Germinal center (tissue), 1 donor: ENCODE data around the gene RECQL5.
A peak's percentile ranks its signal among the peaks of the same experiment; 100 is the strongest.
"Not testable (repeated sequence)": the region's sequence is repeated elsewhere in the genome, so short reads cannot be mapped to it uniquely, and the experiment has no call there.

ENCODE experiments used
- DNase-seq: peaks from one replicate; pipeline ENCODE4 v3.0.0; 2012; ENCODE audit warnings: mixed read lengths, low spot score

The RECQL5 gene

DNA sequence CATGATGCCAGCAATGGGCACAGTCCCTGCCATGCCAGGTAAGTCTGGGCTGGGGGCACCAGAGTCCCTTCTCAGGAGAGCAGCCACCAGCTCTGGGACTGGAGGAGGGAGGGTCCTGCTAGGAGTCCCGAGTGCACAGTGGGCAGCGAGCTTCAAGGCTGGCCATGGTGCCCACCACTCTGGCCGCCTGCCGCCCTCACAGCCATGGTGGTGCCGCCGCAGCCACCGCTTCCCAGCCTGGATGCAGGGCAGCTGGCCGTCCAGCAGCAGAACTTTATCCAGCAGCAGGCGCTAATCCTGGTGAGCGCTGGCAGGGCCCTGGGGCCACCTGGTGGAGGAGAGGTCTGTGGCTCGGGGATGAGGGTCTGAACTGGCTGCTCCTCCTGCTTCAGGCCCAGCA is 51.7 kb downstream of the RECQL5 start:
- no peak for DNase-seq

- DNase-seq = no peak
These were observed 52.2 kb downstream of the RECQL5 start for GRCh38 chr17:75614556-75615270.

GRCh38 chr17:75614006-75614405 is 52.9 kb downstream of the RECQL5 start:
- no peak for DNase-seq

GRCh38 chr17:75612906-75613626 is 53.9 kb downstream of the RECQL5 start:
- DNase-seq = no peak

- no peak for DNase-seq
These were observed 55.0 kb downstream of the RECQL5 start for GRCh38 chr17:75611851-75612429.

DNA sequence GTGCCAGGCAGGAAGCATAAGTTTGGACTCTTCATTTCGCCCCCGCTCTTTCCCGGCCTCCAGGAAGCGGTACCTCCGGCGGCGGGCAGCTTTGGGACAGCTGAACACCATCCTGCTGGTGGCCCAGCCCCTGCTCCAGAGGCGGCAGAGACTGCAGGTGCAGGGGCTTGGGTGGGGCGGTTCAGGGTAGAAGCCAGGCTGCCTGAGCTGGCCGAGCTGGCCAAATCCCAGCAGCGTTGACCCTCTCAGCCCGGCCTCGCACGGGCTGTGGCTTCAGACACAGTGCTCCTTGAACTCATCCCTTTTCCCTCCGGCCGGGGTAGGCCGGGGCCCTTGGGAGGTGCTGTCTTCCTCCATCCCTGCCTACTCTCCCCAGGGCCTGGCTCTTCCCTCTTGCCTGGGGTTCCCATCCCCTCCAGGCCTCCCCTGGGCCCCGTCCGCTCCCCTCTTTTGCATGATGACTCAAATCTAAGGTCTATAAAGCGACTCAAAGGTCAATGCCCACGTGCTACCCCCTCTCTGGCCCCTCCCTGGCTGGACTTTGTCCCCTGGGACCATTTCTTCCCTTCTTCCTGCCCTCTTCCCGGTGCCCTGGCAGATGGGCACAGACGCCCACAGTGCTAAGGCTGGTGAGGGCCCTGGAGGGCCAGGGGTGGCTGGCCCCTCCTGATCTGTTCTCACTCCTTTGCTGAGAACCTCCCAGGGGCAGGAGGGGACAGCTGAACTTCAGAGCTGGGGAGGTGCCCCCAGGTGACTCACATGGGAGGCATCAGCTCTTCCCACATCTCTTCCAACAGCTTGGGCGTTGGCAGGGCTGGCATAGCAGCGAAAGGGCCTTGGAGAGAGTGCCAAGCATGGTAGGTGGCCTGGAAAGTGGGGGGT is 56.6 kb downstream of the RECQL5 start:
- DNase-seq = no peak

DNA sequence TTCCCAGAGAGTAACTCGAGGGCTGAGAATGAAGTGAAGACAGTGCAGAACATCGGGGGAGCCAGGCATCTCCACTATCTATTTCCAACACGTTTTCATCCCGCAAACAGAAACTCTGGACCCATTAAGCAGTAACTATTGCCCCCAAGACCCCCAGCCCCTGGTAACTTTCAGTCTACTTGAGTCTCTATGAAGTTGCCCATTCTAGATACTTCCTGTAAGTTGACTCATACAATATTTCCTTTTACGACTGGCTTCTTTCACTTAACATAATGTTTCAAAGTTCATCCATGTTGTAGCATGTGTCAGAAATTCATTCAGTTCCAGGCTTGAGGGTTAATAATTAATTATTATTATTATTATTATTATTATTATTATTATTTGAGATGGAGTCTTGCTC is 59.9 kb downstream of the RECQL5 start:
- DNase-seq = no peak

DNA sequence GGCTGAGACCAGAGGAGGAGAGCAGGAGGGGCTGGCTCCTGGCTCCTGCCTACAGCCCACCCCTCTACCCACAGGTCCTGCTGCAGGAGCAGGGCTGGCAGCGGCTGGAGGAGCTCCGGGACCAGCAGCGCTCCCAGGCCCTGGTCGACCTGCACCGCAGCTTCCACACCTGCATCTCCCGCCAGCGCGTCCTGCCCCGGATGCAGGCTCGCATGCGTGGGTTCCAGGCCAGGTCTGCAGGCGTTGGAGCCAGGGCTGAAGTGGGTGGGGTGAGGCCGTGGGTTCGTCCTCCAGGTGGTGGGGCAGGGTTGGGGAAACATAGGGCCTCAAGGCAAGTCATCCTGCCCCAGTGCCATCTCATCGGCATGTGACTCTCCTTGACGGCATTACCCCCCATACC is 61.2 kb downstream of the RECQL5 start:
- DNase-seq = no peak

- no peak for DNase-seq
These were observed 62.8 kb downstream of the RECQL5 start for GRCh38 chr17:75604034-75604695.

GRCh38 chr17:75603123-75603522 is 63.8 kb downstream of the RECQL5 start:
- no peak for DNase-seq

DNA sequence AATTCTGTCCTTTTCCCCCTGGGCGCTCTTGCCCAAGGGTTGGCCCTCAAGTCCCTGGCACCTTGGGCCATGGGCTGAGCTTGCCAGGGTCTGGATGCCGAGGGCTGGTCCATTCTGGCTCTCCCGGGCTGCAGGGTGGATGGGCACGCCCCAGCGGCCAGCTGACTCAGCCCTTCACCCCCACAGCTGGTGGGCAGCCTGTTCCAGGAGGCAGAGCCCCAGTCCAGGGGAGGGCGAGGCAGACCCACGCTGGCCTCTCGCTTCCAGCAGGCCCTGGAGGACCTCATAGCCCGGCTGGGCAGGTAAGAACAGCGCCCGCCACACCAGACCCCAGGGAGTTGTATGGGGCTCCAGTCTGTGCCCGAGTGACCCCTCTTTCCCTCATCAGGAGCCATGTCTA is 64.3 kb downstream of the RECQL5 start:
- no peak for DNase-seq

DNA sequence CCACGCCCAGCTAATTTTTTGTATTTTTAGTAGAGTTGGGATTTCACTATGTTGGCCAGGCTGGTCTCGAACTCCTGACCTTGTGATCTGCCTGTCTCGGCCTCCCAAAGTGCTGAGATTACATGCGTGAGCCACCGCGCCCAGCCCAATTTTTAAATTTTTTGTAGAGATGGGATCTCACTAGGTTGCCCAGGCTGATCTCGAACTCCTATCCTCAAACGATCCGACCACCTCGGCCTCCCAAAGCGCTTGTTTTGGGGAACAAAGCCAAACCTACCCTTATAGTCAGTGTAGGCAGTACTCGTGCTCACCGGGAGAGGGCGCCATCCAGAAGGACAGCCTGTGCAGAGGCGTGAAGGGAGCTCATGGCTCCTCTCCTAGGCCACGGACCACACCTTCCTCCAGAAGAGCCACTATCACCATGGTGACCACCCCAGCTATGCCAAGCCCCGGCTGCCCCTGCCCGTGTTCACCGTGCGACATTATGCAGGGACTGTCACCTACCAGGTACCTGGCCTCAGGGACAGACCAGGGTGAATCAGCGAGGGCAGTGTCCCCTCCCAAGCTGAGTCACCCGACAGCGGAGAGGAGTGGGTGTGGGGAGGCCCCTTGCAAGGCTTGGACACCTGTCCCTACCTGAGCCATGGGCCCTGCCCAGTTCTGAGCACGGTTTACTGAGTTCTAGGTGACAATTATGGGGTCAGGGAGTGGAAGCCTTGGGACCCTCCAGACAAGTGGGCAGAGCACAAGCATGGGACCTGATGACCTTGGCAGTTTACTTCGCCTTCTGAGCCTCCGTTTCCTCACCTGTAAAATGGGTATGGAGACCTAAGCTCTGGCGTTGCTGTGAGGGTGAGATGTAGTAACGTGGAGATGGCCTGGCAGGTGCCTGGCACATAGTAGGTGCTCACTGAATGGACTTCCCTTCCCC is 65.6 kb downstream of the RECQL5 start:
- peak; percentile 70 for DNase-seq

DNA sequence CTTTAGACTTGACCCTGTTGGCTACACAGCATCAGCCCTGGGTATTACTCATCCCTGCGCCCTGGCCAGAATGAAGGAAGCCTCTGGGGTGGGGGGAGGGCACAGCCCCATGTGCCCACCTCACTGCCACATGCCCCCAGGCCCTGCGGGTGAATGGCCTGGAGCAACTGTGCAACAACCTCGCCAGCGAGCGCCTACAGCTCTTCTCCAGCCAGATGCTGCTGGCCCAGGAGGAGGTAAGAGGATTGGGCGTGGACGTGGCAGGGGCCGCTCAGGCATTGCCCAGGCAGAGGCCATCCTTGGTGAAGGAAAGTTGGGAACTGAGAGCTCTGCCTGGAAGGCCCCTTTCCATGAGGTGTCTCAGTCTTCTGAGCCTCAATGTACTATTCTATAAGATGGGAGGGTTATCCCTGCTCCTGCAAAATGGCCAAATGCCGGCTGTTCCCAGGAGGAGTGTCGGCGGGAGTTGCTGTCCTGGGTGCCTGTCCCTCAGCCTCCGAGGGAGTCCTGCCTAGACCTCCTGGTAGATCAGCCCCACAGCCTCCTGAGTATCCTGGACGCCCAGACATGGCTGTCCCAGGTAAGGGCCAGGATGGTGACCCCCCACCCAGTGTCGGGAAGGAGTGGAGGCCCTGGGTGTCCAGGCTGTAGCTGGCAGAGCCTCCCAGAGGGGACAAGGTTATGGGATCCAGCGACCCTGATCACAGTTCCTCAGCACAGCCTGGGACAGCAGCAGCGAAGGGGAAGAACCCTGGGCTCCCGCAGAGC is 70.5 kb downstream of the RECQL5 start:
- no peak for DNase-seq

GRCh38 chr17:75595920-75596313 is 71.0 kb downstream of the RECQL5 start:
- DNase-seq = no peak

- no peak for DNase-seq
These were observed 71.6 kb downstream of the RECQL5 start for GRCh38 chr17:75595284-75595919.

DNA sequence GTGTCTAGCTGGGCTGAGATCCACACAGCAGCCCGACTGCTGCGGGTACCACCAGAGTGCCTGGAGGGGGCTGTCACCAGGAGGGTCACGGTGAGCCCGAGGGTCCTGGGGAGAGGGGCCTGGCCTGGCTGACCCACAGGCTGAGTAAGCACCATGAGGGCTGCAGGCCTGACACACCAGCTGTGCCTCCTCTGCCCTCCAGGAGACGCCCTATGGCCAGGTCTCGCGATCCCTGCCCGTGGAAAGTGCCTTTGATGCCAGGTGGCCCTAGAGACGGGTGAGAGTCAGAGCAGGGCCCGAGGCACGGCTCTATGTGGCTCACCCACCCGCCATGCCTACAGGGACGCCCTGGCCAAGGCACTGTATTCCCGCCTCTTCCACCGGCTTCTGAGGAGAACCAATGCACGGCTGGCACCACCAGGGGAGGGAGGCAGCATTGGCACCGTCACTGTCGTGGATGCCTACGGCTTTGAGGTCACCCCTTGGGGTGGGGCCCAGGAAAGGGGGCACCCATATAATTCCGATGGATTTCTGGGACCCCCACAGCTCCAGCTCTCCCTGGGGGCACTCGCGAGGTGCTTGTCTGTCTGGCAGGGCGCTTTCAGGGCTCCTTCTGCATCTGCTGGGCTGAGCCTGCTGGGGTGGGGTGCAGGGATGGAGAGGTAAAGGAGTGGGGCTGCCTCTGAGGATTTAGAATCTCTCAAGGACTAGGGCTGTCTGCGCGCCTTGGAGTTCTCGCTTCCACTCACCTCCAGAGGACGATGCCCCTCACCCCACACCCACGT is 72.3 kb downstream of the RECQL5 start:
- no peak for DNase-seq

DNA sequence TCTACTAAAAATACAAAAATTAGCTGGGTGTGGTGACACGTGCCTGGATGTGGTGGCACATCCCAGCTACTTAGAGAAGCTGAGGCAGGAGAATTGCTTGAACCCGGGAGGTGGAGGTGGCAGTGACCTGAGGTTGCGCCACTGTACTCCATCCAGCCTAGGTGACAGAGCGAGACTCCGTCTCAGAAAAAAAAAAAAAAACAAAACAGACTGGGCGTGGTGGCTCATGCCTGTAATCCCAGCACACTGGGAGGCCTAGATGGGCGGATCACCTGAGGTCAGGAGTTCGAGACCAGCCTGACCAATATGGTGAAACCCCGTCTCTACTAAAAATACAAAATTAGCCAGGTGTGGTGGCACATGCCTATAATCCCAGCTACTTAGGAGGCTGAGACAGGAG is 73.5 kb downstream of the RECQL5 start:
- DNase-seq = not testable (repeated sequence)

GRCh38 chr17:75592348-75593020 is 74.5 kb downstream of the RECQL5 start:
- no peak for DNase-seq
